CD8-positive, alpha-beta memory T cell (primary cell): ENCODE data around the gene ABCA1. TPM values are rescaled to one million over a fixed set of nuclear protein-coding genes. Genes with fewer than 3 reads are reported as not detected.

Experiments used
- CTCF ChIA-PET: fragments of 350-600 bp; sonication (Branson Sonifier 250); formaldehyde crosslinking; loops from one replicate; lab custom pipeline; 2021; ENCODE audit warnings: antibody characterized with exemption; lab: Charles Lee
- POLR2A ChIA-PET: fragments of 350-600 bp; sonication (Branson Sonifier 250); formaldehyde crosslinking; loops from one replicate; lab custom pipeline; 2021; ENCODE audit warnings: antibody characterized with exemption; lab: Charles Lee
- DNase-seq, 5 donors: peaks; one replicate each; pipeline versions ENCODE4 v3.0.0 to v3.0.0-alpha.2; 2020 to 2022; ENCODE audit warnings: mixed read lengths in 1 of 5
- H3K27ac ChIP-seq: one replicate; pipeline ENCODE4 v1.7.0; 2013; ENCODE audit warnings: low read depth, mild to moderate bottlenecking, low read length, moderate library complexity
- H3K27me3 ChIP-seq: 2 replicates; pipeline ENCODE4 v1.7.0; 2013; ENCODE audit warnings: low read length, mild to moderate bottlenecking; ENCODE audit not compliant: insufficient read depth, poor library complexity, severe bottlenecking
- H3K36me3 ChIP-seq: 2 replicates; pipeline ENCODE4 v1.7.0; 2013; ENCODE audit warnings: mild to moderate bottlenecking, low read length, moderate library complexity; ENCODE audit not compliant: insufficient read depth
- H3K4me1 ChIP-seq: 2 replicates; pipeline ENCODE4 v1.7.0; 2013; ENCODE audit warnings: mild to moderate bottlenecking, low read length, moderate library complexity; ENCODE audit not compliant: insufficient read depth
- H3K4me3 ChIP-seq: 2 replicates; pipeline ENCODE4 v1.7.0; 2013; ENCODE audit warnings: mild to moderate bottlenecking, low read length
- H3K9me3 ChIP-seq: 2 replicates; pipeline ENCODE4 v1.7.0; 2013; ENCODE audit warnings: mild to moderate bottlenecking, low read length
- H3K27ac Mint-ChIP-seq, 8 donors: one replicate each; pipeline ENCODE4 v1.8.0; 2020 to 2021; ENCODE audit warnings: mixed read lengths in 8 of 8, mild to moderate bottlenecking in 6 of 8, inconsistent platforms in 3 of 8, moderate library complexity in 3 of 8
- H3K27me3 Mint-ChIP-seq, 2 donors: one replicate each; pipeline ENCODE4 v1.8.0; 2020 to 2021; ENCODE audit warnings: mixed read lengths in 2 of 2, mild to moderate bottlenecking in 1 of 2, moderate library complexity in 1 of 2
- H3K36me3 Mint-ChIP-seq, 3 donors: one replicate each; pipeline ENCODE4 v1.8.0; 2020 to 2021; ENCODE audit warnings: mixed read lengths in 3 of 3, inconsistent platforms in 1 of 3, mild to moderate bottlenecking in 1 of 3
- H3K4me1 Mint-ChIP-seq, 3 donors: one replicate each; pipeline ENCODE4 v1.8.0; 2020 to 2021; ENCODE audit warnings: mixed read lengths in 3 of 3, inconsistent platforms in 1 of 3, mild to moderate bottlenecking in 1 of 3
- H3K4me3 Mint-ChIP-seq, 7 donors: one replicate each; pipeline ENCODE4 v1.8.0; 2020 to 2021; ENCODE audit warnings: mixed read lengths in 7 of 7, mild to moderate bottlenecking in 6 of 7, moderate library complexity in 4 of 7, inconsistent platforms in 2 of 7
- H3K9me3 Mint-ChIP-seq, 5 donors: one replicate each; pipeline ENCODE4 v1.8.0; 2020 to 2022; ENCODE audit warnings: mixed read lengths in 5 of 5, mild to moderate bottlenecking in 3 of 5, moderate library complexity in 2 of 5, inconsistent platforms in 1 of 5
- polyA plus RNA-seq: library from polyadenylated mRNA; unstranded; fragments of 300-500 nt; fragmentation: Illumina TruSeq; gene quantifications from one replicate; pipeline ENCODE4 v1.2.3, GENCODE V29; 2021
- total RNA-seq, 2 experiments: library from RNA; stranded (reverse); gene quantifications; one replicate each; pipeline ENCODE4 v1.2.3, GENCODE V29; 2021

ABCA1 gene
- total and polyA plus RNA-seq, 3 experiments from 2014 or later, result 0.83 to 0.89 TPM; not detected in 1

GRCh38 chr9:104800068-104800785, 127.7 kb downstream of the ABCA1 start:
- Mint-ChIP-seq H3K4me3 (no peak overlapping the region), H3K27me3 (peaks cover 0 to 2% of the 10 kb centered on the region in 2 donors), H3K27ac (no peak overlapping the region), H3K9me3 (no peaks in the 10 kb centered on the region), H3K4me1 (no peaks in the 10 kb centered on the region), H3K36me3 (peaks cover 0 to 7% (median 2%) of the 10 kb centered on the region in 3 donors)
- no peaks in the 10 kb centered on the region for H3K9me3 ChIP-seq
- CTCF ChIA-PET, result no interaction called here
- POLR2A ChIA-PET, result no interaction called here
- H3K4me3 ChIP-seq, result no peak overlapping the region
- no peaks in the 10 kb centered on the region for H3K4me1 ChIP-seq
- H3K36me3 ChIP-seq, result no peaks in the 10 kb centered on the region
- DNase-seq, result no peak
- H3K27ac ChIP-seq, result no peak overlapping the region
- H3K27me3 ChIP-seq, result no peaks in the 10 kb centered on the region

GRCh38 chr9:104798209-104798995, 129.6 kb downstream of the ABCA1 start:
- Mint-ChIP-seq H3K27ac (peak overlapping the region in 1 of 8 donors; percentile 45), H3K9me3 (no peaks in the 10 kb centered on the region), H3K36me3 (peaks cover 2 to 8% (median 8%) of the 10 kb centered on the region in 3 donors), H3K27me3 (peaks cover 0 to 2% of the 10 kb centered on the region in 2 donors), H3K4me1 (no peaks in the 10 kb centered on the region), H3K4me3 (no peak overlapping the region)
- no peak overlapping the region for H3K4me3 ChIP-seq
- no peaks in the 10 kb centered on the region for H3K4me1 ChIP-seq
- H3K36me3 ChIP-seq, result no peaks in the 10 kb centered on the region
- no peak for DNase-seq
- CTCF ChIA-PET, result no interaction called here
- POLR2A ChIA-PET, result no interaction called here
- no peaks in the 10 kb centered on the region for H3K9me3 ChIP-seq
- no peak overlapping the region for H3K27ac ChIP-seq
- no peaks in the 10 kb centered on the region for H3K27me3 ChIP-seq

GRCh38 chr9:104795857-104796256, 132.1 kb downstream of the ABCA1 start:
- Histone ChIP-seq H3K4me1 (no peaks in the 10 kb centered on the region), H3K27ac (no peak overlapping the region), H3K27me3 (no peaks in the 10 kb centered on the region), H3K4me3 (no peak overlapping the region), H3K9me3 (no peaks in the 10 kb centered on the region), H3K36me3 (no peaks in the 10 kb centered on the region)
- no peak overlapping the region for H3K27ac Mint-ChIP-seq
- no peaks in the 10 kb centered on the region for H3K4me1 Mint-ChIP-seq
- POLR2A ChIA-PET, result no interaction called here
- H3K9me3 Mint-ChIP-seq, result no peaks in the 10 kb centered on the region
- peaks cover 1 to 10% (median 5%) of the 10 kb centered on the region in 3 donors for H3K36me3 Mint-ChIP-seq
- no peak for DNase-seq
- H3K4me3 Mint-ChIP-seq, result no peak overlapping the region
- CTCF ChIA-PET, result no interaction called here
- peaks cover 0 to 2% of the 10 kb centered on the region in 2 donors for H3K27me3 Mint-ChIP-seq

GRCh38 chr9:104795082-104795481, 132.9 kb downstream of the ABCA1 start:
- POLR2A ChIA-PET, result no interaction called here
- Mint-ChIP-seq H3K4me1 (no peaks in the 10 kb centered on the region), H3K27me3 (peaks cover 0 to 2% of the 10 kb centered on the region in 2 donors), H3K4me3 (no peak overlapping the region), H3K36me3 (peaks cover 1 to 10% (median 5%) of the 10 kb centered on the region in 3 donors), H3K27ac (no peak overlapping the region), H3K9me3 (no peaks in the 10 kb centered on the region)
- no peak for DNase-seq
- Histone ChIP-seq H3K27me3 (no peaks in the 10 kb centered on the region), H3K9me3 (no peaks in the 10 kb centered on the region), H3K4me1 (no peaks in the 10 kb centered on the region), H3K4me3 (no peak overlapping the region), H3K27ac (no peak overlapping the region), H3K36me3 (no peaks in the 10 kb centered on the region)
- CTCF ChIA-PET, result no interaction called here

- Mint-ChIP-seq H3K4me3 (no peak overlapping the region), H3K36me3 (peaks cover 1 to 10% (median 5%) of the 10 kb centered on the region in 3 donors), H3K9me3 (no peaks in the 10 kb centered on the region), H3K27me3 (peaks cover 0 to 2% of the 10 kb centered on the region in 2 donors), H3K27ac (peak overlapping the region in 1 of 8 donors; percentile 70), H3K4me1 (no peaks in the 10 kb centered on the region)
- no peak for DNase-seq
- no peak overlapping the region for H3K4me3 ChIP-seq
- CTCF ChIA-PET, result no interaction called here
- H3K9me3 ChIP-seq, result no peaks in the 10 kb centered on the region
- no peaks in the 10 kb centered on the region for H3K27me3 ChIP-seq
- no peak overlapping the region for H3K27ac ChIP-seq
- H3K4me1 ChIP-seq, result no peaks in the 10 kb centered on the region
- POLR2A ChIA-PET, result no interaction called here
- H3K36me3 ChIP-seq, result no peaks in the 10 kb centered on the region
Measured at GRCh38 chr9:104794070-104794469, 133.9 kb downstream of the ABCA1 start.

GRCh38 chr9:104788251-104788650, 139.7 kb downstream of the ABCA1 start:
- H3K9me3 Mint-ChIP-seq, result no peaks in the 10 kb centered on the region
- no peak overlapping the region for H3K4me3 ChIP-seq
- H3K4me1 Mint-ChIP-seq, result no peaks in the 10 kb centered on the region
- H3K27ac Mint-ChIP-seq, result no peak overlapping the region
- H3K36me3 ChIP-seq, result no peaks in the 10 kb centered on the region
- H3K27me3 ChIP-seq, result no peaks in the 10 kb centered on the region
- peaks cover 1 to 7% (median 2%) of the 10 kb centered on the region in 3 donors for H3K36me3 Mint-ChIP-seq
- ChIA-PET POLR2A (no interaction called here), CTCF (no interaction called here)
- DNase-seq, result no peak
- H3K27me3 Mint-ChIP-seq, result peaks cover 0 to 7% of the 10 kb centered on the region in 2 donors
- H3K9me3 ChIP-seq, result no peaks in the 10 kb centered on the region
- no peaks in the 10 kb centered on the region for H3K4me1 ChIP-seq
- no peak overlapping the region for H3K27ac ChIP-seq
- no peak overlapping the region for H3K4me3 Mint-ChIP-seq

- H3K27ac Mint-ChIP-seq, result peak overlapping the region in 1 of 8 donors; percentile 34
- no peak overlapping the region for H3K27ac ChIP-seq
- POLR2A ChIA-PET, result no interaction called here
- H3K4me1 Mint-ChIP-seq, result no peaks in the 10 kb centered on the region
- H3K4me1 ChIP-seq, result no peaks in the 10 kb centered on the region
- H3K27me3 ChIP-seq, result no peaks in the 10 kb centered on the region
- CTCF ChIA-PET, result no interaction called here
- no peak for DNase-seq
- peaks cover 0 to 7% (median 2%) of the 10 kb centered on the region in 3 donors for H3K36me3 Mint-ChIP-seq
- H3K9me3 Mint-ChIP-seq, result no peaks in the 10 kb centered on the region
- H3K36me3 ChIP-seq, result no peaks in the 10 kb centered on the region
- H3K9me3 ChIP-seq, result no peaks in the 10 kb centered on the region
- H3K27me3 Mint-ChIP-seq, result peaks cover 0 to 10% of the 10 kb centered on the region in 2 donors
- no peak overlapping the region for H3K4me3 Mint-ChIP-seq
- H3K4me3 ChIP-seq, result no peak overlapping the region
Measured at GRCh38 chr9:104787306-104788015, 140.5 kb downstream of the ABCA1 start.

GRCh38 chr9:104786293-104786692, 141.7 kb downstream of the ABCA1 start:
- Histone ChIP-seq H3K36me3 (no peaks in the 10 kb centered on the region), H3K4me1 (no peaks in the 10 kb centered on the region), H3K27me3 (no peaks in the 10 kb centered on the region), H3K4me3 (no peak overlapping the region), H3K27ac (no peak overlapping the region), H3K9me3 (no peaks in the 10 kb centered on the region)
- no peak overlapping the region for H3K4me3 Mint-ChIP-seq
- no peaks in the 10 kb centered on the region for H3K4me1 Mint-ChIP-seq
- no peak for DNase-seq
- peaks cover 0 to 7% (median 2%) of the 10 kb centered on the region in 3 donors for H3K36me3 Mint-ChIP-seq
- ChIA-PET CTCF (no interaction called here), POLR2A (no interaction called here)
- peaks cover 0 to 13% of the 10 kb centered on the region in 2 donors for H3K27me3 Mint-ChIP-seq
- H3K9me3 Mint-ChIP-seq, result no peaks in the 10 kb centered on the region
- no peak overlapping the region for H3K27ac Mint-ChIP-seq
